Smooth muscle cell (in vitro differentiated cells): ENCODE data around the gene DLEC1. TPM values are rescaled to one million over a fixed set of nuclear protein-coding genes. Genes with fewer than 3 reads are reported as not detected.

ENCODE experiments used
- DNase-seq: peaks from one replicate; lab custom pipeline; 2025; ENCODE audit not compliant: unreplicated experiment; lab: John Stamatoyannopoulos, UW
- H2AFZ ChIP-seq: fragments of 200-600 bp; sonication (generic); 2 replicates; pipeline ENCODE4 v1.6.0; 2016; ENCODE audit warnings: antibody characterized with exemption, low read depth, mild to moderate bottlenecking
- H3F3A ChIP-seq: fragments of 200-600 bp; sonication (generic); 2 replicates; pipeline ENCODE4 v1.6.0; 2017; ENCODE audit warnings: antibody characterized with exemption, low read depth
- H3K27ac ChIP-seq: fragments of 200-600 bp; sonication (generic); 2 replicates; pipeline ENCODE4 v1.5.1; 2016; ENCODE audit warnings: low read depth, mild to moderate bottlenecking
- H3K27me3 ChIP-seq: fragments of 200-600 bp; sonication (generic); 2 replicates; pipeline ENCODE4 v1.6.1; 2016; ENCODE audit warnings: low read depth, mild to moderate bottlenecking
- H3K36me3 ChIP-seq: fragments of 200-600 bp; sonication (generic); 2 replicates; pipeline ENCODE4 v1.5.1; 2016; ENCODE audit warnings: low read depth
- H3K4me1 ChIP-seq: fragments of 200-600 bp; sonication (generic); 2 replicates; pipeline ENCODE4 v1.5.1; 2016; ENCODE audit warnings: low read depth
- H3K4me2 ChIP-seq: fragments of 200-600 bp; sonication (generic); 2 replicates; pipeline ENCODE4 v1.6.0; 2016; ENCODE audit warnings: mild to moderate bottlenecking
- H3K4me3 ChIP-seq: fragments of 200-600 bp; sonication (generic); 2 replicates; pipeline ENCODE4 v1.5.1; 2016; ENCODE audit warnings: mild to moderate bottlenecking
- H3K79me2 ChIP-seq: fragments of 200-600 bp; sonication (generic); 2 replicates; pipeline ENCODE4 v1.6.0; 2016; ENCODE audit warnings: low read depth, mild to moderate bottlenecking
- H3K9ac ChIP-seq: fragments of 200-600 bp; sonication (generic); 2 replicates; pipeline ENCODE4 v1.6.0; 2016; ENCODE audit warnings: low read depth
- H3K9me3 ChIP-seq: fragments of 200-600 bp; sonication (generic); replicated peaks from 2 replicates; pipeline ENCODE4 v1.5.1; 2016; ENCODE audit warnings: low read depth
- H4K20me1 ChIP-seq: fragments of 200-600 bp; sonication (generic); 2 replicates; pipeline ENCODE4 v1.6.0; 2016; ENCODE audit warnings: low read depth
- CTCF ChIP-seq: fragments of 200-600 bp; sonication (generic); IDR thresholded peaks from 2 replicates; pipeline ENCODE4 v1.5.1; 2017; ENCODE audit warnings: borderline replicate concordance, mild to moderate bottlenecking, antibody characterized with exemption; ENCODE audit not compliant: insufficient read depth, poor library complexity, severe bottlenecking
- WGBS: methylation state at CpG from one replicate; pipeline ENCODE4 v1.1.7; 2016; ENCODE audit warnings: low lambda C conversion rate; 5-methylcytosine and 5-hydroxymethylcytosine counted together
- polyA plus RNA-seq: library from polyadenylated mRNA; unstranded; fragments of >200 nt; fragmentation: Nextera tagmentation; extraction: Ambion mirVana; gene quantifications from 2 replicates; pipeline ENCODE4 v1.2.1, GENCODE V29; 2016
- total RNA-seq: library from RNA; depleted of rRNA; stranded (reverse); fragments of >200 nt; gene quantifications from 2 replicates; pipeline ENCODE4 v1.2.3, GENCODE V29; 2014

DLEC1 gene
- total and polyA plus RNA-seq, 2 experiments from 2014 or later, result 0.27 to 0.61 TPM

- Histone ChIP-seq H3K9me3 (no peaks in the 10 kb centered on the region), H3K27me3 (no peaks in the 10 kb centered on the region), H3K4me1 (no peaks in the 10 kb centered on the region), H4K20me1 (no peaks in the 10 kb centered on the region), H3K36me3 (no peaks in the 10 kb centered on the region), H3K9ac (no peak overlapping the region), H3K27ac (no peak overlapping the region), H3K4me2 (no peak overlapping the region), H3K4me3 (no peak overlapping the region), H3F3A (no peaks in the 10 kb centered on the region), H2AFZ (no peak overlapping the region), H3K79me2 (no peaks in the 10 kb centered on the region)
- DNase-seq, result no peak
- no peak for TF ChIP-seq CTCF
- 95% methylated on average over 13 of the region's 13 CpGs for WGBS
Observed at GRCh38 chr3:38083871-38084333, 44.9 kb downstream of the DLEC1 start.

- TF ChIP-seq CTCF, result no peak
- DNase-seq, result no peak
- H3K36me3 ChIP-seq, result no peaks in the 10 kb centered on the region
- H3K79me2 ChIP-seq, result no peaks in the 10 kb centered on the region
- WGBS, result 91% methylated on average over 6 of the region's 7 CpGs
- H4K20me1 ChIP-seq, result no peaks in the 10 kb centered on the region
- no peaks in the 10 kb centered on the region for H3K4me1 ChIP-seq
- no peaks in the 10 kb centered on the region for H3F3A ChIP-seq
- H3K9me3 ChIP-seq, result no peaks in the 10 kb centered on the region
- H3K4me3 ChIP-seq, result no peak overlapping the region
- no peak overlapping the region for H3K27ac ChIP-seq
- H2AFZ ChIP-seq, result no peak overlapping the region
- H3K9ac ChIP-seq, result no peak overlapping the region
- H3K4me2 ChIP-seq, result no peak overlapping the region
- no peaks in the 10 kb centered on the region for H3K27me3 ChIP-seq
Observed at GRCh38 chr3:38084334-38085310, 45.6 kb downstream of the DLEC1 start.

GRCh38 chr3:38085311-38085942 lies 46.4 kb downstream of the DLEC1 start:
- no peaks in the 10 kb centered on the region for H3K9me3 ChIP-seq
- no peaks in the 10 kb centered on the region for H3K27me3 ChIP-seq
- no peak overlapping the region for H2AFZ ChIP-seq
- no peak for DNase-seq
- no peaks in the 10 kb centered on the region for H3K36me3 ChIP-seq
- H3K27ac ChIP-seq, result no peak overlapping the region
- no peaks in the 10 kb centered on the region for H4K20me1 ChIP-seq
- no peak overlapping the region for H3K4me2 ChIP-seq
- WGBS, result 93% methylated on average over 11 of the region's 11 CpGs
- no peaks in the 10 kb centered on the region for H3K4me1 ChIP-seq
- no peak for TF ChIP-seq CTCF
- no peak overlapping the region for H3K4me3 ChIP-seq
- no peaks in the 10 kb centered on the region for H3K79me2 ChIP-seq
- no peaks in the 10 kb centered on the region for H3F3A ChIP-seq
- H3K9ac ChIP-seq, result no peak overlapping the region
